Measurements from ENCODE around the gene PRR14L.
"Not testable (repeated sequence)": the region's sequence is repeated elsewhere in the genome, so short reads cannot be mapped to it uniquely, and the experiment has no call there.

DNA sequence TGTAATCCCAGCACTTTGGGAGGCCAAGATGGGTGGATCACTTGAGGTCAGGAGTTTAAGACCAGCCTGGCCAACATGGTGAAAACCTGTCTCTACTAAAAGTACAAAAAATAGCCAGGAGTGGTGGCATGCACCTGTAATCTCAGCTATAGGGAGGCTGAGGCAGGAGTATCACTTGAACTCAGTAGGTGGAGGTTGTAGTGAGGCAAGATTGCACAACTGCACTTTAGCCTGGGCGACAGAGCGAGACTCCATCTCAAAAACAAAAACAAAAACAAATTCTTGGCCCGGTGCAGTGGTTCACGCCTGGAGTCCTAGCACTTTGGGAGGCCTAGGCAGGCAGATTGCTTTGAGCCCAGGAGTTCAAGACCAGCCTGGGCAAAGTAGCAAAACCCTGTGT lies 81.1 kb downstream of the PRR14L start:
- not testable (repeated sequence) for TF ChIP-seq FOXA1 (IDR thresholded peaks at IDR 0.05); L3MBTL2 (conservative IDR thresholded peaks at IDR 0.05); FOXM1 (IDR thresholded peaks at IDR 0.05; ENCODE audit: borderline replicate concordance); SP1 (IDR thresholded peaks at IDR 0.05); CTBP1 (IDR thresholded peaks at IDR 0.05; ENCODE audit: borderline replicate concordance); SUZ12 (IDR thresholded peaks at IDR 0.05); TARDBP (IDR thresholded peaks at IDR 0.05); FOXK2 (IDR thresholded peaks at IDR 0.05)
- TF ChIP-seq, protein P1, sequence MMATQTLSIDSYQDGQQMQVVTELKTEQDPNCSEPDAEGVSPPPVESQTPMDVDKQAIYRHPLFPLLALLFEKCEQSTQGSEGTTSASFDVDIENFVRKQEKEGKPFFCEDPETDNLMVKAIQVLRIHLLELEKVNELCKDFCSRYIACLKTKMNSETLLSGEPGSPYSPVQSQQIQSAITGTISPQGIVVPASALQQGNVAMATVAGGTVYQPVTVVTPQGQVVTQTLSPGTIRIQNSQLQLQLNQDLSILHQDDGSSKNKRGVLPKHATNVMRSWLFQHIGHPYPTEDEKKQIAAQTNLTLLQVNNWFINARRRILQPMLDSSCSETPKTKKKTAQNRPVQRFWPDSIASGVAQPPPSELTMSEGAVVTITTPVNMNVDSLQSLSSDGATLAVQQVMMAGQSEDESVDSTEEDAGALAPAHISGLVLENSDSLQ (IDR thresholded peaks at IDR 0.05), result not testable (repeated sequence)

All from HEK293T (cell line).